Epithelial cell of proximal tubule (primary cell): ENCODE data around the gene SLC24A3. TPM values are rescaled to one million over a fixed set of nuclear protein-coding genes. Genes with fewer than 3 reads are reported as not detected.

Source experiments
- DNase-seq: peaks from one replicate; pipeline ENCODE4 v3.0.0-alpha.2; 2011; ENCODE audit warnings: low read depth
- H3K4me3 ChIP-seq: 2 replicates; pipeline ENCODE4 v1.5.1; 2011; ENCODE audit warnings: low read depth, mild to moderate bottlenecking, low read length
- total RNA-seq: library from RNA; depleted of rRNA; stranded (reverse); fragments of >200 nt; gene quantifications from 2 replicates; pipeline ENCODE4 v1.2.3, GENCODE V29; 2015
- TF ChIP-seq, protein P1 (sequence below): conservative IDR thresholded peaks from 2 replicates; pipeline ENCODE4 v1.5.1; 2012; ENCODE audit warnings: low read depth, mild to moderate bottlenecking, low read length

The SLC24A3 gene
- total RNA-seq, 1 donor from 2014 or later: not detected

DNA sequence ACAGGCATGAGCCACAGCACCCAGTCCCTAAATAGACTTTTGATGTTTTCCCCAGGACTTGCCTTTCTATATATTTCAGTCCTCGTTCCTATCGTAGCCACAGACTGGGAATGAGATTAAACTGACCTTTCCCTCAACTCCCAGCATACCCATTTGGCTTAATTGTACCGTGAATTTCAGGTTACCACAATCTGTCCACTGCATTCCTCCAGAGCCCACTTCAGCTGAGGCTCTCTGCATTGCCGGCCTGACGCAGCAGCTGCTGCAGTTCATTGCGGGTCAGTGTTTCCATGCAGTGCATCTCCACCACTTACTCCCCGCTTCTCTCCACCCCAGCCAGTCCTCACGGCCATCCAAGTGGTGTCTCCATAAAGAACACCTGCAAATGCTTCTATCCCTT, 442.5 kb downstream of the SLC24A3 start:
- DNase-seq: no peak
- no peak overlapping the region for H3K4me3 ChIP-seq
- TF ChIP-seq, protein P1, sequence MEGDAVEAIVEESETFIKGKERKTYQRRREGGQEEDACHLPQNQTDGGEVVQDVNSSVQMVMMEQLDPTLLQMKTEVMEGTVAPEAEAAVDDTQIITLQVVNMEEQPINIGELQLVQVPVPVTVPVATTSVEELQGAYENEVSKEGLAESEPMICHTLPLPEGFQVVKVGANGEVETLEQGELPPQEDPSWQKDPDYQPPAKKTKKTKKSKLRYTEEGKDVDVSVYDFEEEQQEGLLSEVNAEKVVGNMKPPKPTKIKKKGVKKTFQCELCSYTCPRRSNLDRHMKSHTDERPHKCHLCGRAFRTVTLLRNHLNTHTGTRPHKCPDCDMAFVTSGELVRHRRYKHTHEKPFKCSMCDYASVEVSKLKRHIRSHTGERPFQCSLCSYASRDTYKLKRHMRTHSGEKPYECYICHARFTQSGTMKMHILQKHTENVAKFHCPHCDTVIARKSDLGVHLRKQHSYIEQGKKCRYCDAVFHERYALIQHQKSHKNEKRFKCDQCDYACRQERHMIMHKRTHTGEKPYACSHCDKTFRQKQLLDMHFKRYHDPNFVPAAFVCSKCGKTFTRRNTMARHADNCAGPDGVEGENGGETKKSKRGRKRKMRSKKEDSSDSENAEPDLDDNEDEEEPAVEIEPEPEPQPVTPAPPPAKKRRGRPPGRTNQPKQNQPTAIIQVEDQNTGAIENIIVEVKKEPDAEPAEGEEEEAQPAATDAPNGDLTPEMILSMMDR: no peak

GRCh38 chr20:19658137-19658536, 445.7 kb downstream of the SLC24A3 start:
- H3K4me3 ChIP-seq: no peak overlapping the region

DNA sequence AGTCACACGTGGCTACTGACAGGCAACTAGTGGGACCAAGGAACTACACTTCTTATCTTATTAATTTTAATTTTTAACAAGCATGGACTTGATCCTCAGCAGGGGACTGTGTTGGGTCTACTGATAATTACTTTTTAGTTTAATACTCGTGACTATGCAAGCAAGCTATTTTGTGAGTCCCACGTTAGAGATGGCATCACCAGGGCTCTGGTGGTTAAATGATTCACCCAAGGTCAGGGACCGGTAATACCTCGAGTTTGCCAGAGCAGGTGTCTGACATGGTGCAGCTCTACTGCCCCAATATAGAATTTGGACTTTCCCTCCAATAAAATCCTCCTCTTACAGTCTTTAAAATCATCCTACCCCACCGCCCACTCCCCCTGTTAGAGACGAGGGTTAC, 447.0 kb downstream of the SLC24A3 start:
- peak; percentile 46 for DNase-seq
- TF ChIP-seq, protein P1: no peak
- no peak overlapping the region for H3K4me3 ChIP-seq

More at GRCh38 chr20:19658137-19658536, 445.7 kb downstream of the SLC24A3 start:
- TF ChIP-seq, protein P1: no peak
- no peak for DNase-seq

GRCh38 chr20:19660808-19661378, 448.5 kb downstream of the SLC24A3 start:
- no peak for DNase-seq
- TF ChIP-seq, protein P1: no peak
- H3K4me3 ChIP-seq: no peak overlapping the region

- TF ChIP-seq, protein P1: peak; percentile 99
These were observed 449.5 kb downstream of the SLC24A3 start for GRCh38 chr20:19661717-19662636.

DNA sequence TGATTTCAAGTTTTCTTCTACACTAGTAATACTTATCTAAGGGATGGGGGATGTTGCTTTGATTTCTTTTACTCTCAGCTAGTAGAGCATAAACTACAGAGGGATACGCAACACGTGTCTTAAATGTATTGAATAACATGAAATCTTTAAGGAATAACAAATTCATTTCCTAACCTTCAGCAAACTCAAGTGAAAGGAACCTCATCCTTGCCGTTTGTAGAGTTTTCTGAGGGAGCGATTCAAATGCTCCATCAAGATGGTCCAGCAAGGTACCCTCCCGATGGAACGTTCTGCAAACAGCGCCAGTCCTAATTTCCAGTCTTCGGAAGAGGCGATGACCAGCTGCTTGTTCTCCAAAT, 450.2 kb downstream of the SLC24A3 start:
- TF ChIP-seq, protein P1: no peak
- no peak for DNase-seq
- no peak overlapping the region for H3K4me3 ChIP-seq

More at GRCh38 chr20:19661717-19662636, 449.5 kb downstream of the SLC24A3 start:
- DNase-seq: peak; percentile 59
- H3K4me3 ChIP-seq: no peak overlapping the region
